GM12878 (cell line): ENCODE measurements around the gene CCDC106. TPM values are rescaled to one million over a fixed set of nuclear protein-coding genes. Genes with fewer than 3 reads are reported as not detected.

Experiments used
- ATAC-seq: fragments of 200-7000 bp; cut with Tn5 transposase; 3 replicates; pipeline ENCODE4 v1.9.1; 2020; ENCODE audit warnings: mild to moderate bottlenecking, moderate library complexity
- BruUV-seq: library from RNA; stranded (reverse); fragments of 400-500 nt; replicated peaks from 2 replicates; lab custom pipeline; 2021; lab: Mats Ljungman, UMichigan
- CTCF ChIA-PET: fragments of 300-600 bp; sonication (Branson Sonifier 250); formaldehyde crosslinking; extraction: SDS; loops from one replicate; lab custom pipeline; 2021; ENCODE audit warnings: inconsistent platforms; lab: Yijun Ruan, JAX
- POLR2A ChIA-PET: fragments of 350-600 bp; formaldehyde crosslinking; extraction: SDS; loops from one replicate; lab custom pipeline; 2021; ENCODE audit warnings: inconsistent platforms; lab: Charles Lee
- RAD21 ChIA-PET: fragments of 300-600 bp; sonication (Branson Sonifier 250); formaldehyde crosslinking; loops from one replicate; lab custom pipeline; 2023; ENCODE audit warnings: antibody characterized with exemption; ENCODE audit not compliant: unreplicated experiment; lab: Charles Lee
- SMC1A ChIA-PET: fragments of 300-600 bp; sonication (Branson Sonifier 250); formaldehyde crosslinking; loops from one replicate; lab custom pipeline; 2023; ENCODE audit not compliant: unreplicated experiment, uncharacterized antibody; lab: Charles Lee
- DNase-seq: peaks from one replicate; pipeline ENCODE4 v3.0.0-alpha.2; 2011; ENCODE audit warnings: low read depth, low spot score
- FAIRE-seq: peaks from 3 replicates; lab custom pipeline; 2011; peaks lifted over from hg19 to GRCh38; lab: Jason Lieb, UNC
- H2AFZ ChIP-seq: 2 replicates; pipeline ENCODE4 v1.6.0; 2011; ENCODE audit warnings: low read depth, low read length, control low read depth; ENCODE audit not compliant: control insufficient read depth
- H3K27ac ChIP-seq: 2 replicates; pipeline ENCODE4 v1.5.1; 2011; ENCODE audit warnings: control low read depth; ENCODE audit not compliant: control insufficient read depth, insufficient read depth
- H3K27me3 ChIP-seq, 2 experiments: replicated peaks in 1 of 2; 2 replicates each; pipeline versions ENCODE4 v1.6.0 to v1.6.1; 2011; ENCODE audit warnings: low read length in 1 of 2; ENCODE audit not compliant: control insufficient read depth in 2 of 2, insufficient read depth in 2 of 2
- H3K36me3 ChIP-seq, 2 experiments: 2 replicates each; pipeline ENCODE4 v1.5.1; 2011; ENCODE audit warnings: low read length in 1 of 2; ENCODE audit not compliant: control insufficient read depth in 2 of 2, insufficient read depth in 2 of 2
- H3K4me1 ChIP-seq: 2 replicates; pipeline ENCODE4 v1.6.1; 2011; ENCODE audit warnings: mild to moderate bottlenecking, low read length, moderate library complexity, mixed read lengths; ENCODE audit not compliant: control insufficient read depth, insufficient read depth
- H3K4me2 ChIP-seq: 2 replicates; pipeline ENCODE4 v1.6.0; 2011; ENCODE audit warnings: control low read depth; ENCODE audit not compliant: control insufficient read depth, insufficient read depth
- H3K4me3 ChIP-seq: fragments of 200-600 bp; sonication (generic); 2 replicates; pipeline ENCODE4 v1.5.1; 2016
- H3K79me2 ChIP-seq: 2 replicates; pipeline ENCODE4 v1.6.0; 2011; ENCODE audit warnings: low read length; ENCODE audit not compliant: control insufficient read depth, insufficient read depth
- H3K9ac ChIP-seq: 2 replicates; pipeline ENCODE4 v1.8.0; 2011; ENCODE audit warnings: low read length, control low read depth, mixed read lengths; ENCODE audit not compliant: control insufficient read depth, insufficient read depth
- H3K9me3 ChIP-seq: replicated peaks from 3 replicates; pipeline ENCODE4 v1.5.1; 2011; ENCODE audit warnings: mild to moderate bottlenecking, low read length; ENCODE audit not compliant: control insufficient read depth, insufficient read depth
- H4K20me1 ChIP-seq: 2 replicates; pipeline ENCODE4 v1.6.0; 2011; ENCODE audit not compliant: control insufficient read depth, insufficient read depth
- TARDBP ChIP-seq: IDR thresholded peaks from 2 replicates; pipeline ENCODE4 v1.6.1; 2016; ENCODE audit warnings: borderline replicate concordance
- TBL1XR1 ChIP-seq: IDR thresholded peaks from 2 replicates; pipeline ENCODE4 v1.6.1; 2012; ENCODE audit warnings: low read depth, low read length, improper control_type of control experiment
- ZNF207 ChIP-seq: fragments of 450-650 bp; IDR thresholded peaks from 2 replicates; pipeline ENCODE4 v1.6.1; 2014; ENCODE audit warnings: antibody characterized with exemption, mild to moderate bottlenecking, borderline replicate concordance
- ZNF24 ChIP-seq: fragments of 450-650 bp; IDR thresholded peaks from 2 replicates; pipeline ENCODE4 v1.6.1; 2017; ENCODE audit warnings: antibody characterized with exemption, mild to moderate bottlenecking
- WGBS: methylation state at CpG from one replicate; pipeline ENCODE4 v1.1.6; 2016; ENCODE audit warnings: low lambda C conversion rate; ENCODE audit not compliant: insufficient replicate concordance, insufficient coverage; ENCODE audit errors: missing lambda C conversion rate; 5-methylcytosine and 5-hydroxymethylcytosine counted together
- in situ Hi-C: fragments of 300-500 bp; cut with MboI; formaldehyde crosslinking; loops from 9 replicates; pipeline ENCODE4 v1.14.3; 2018; ENCODE audit warnings: mixed read lengths
- intact Hi-C: fragments of 100-400 bp; cut with micrococcal nuclease; formaldehyde crosslinking; loops from one replicate; pipeline ENCODE4 v1.14.2; 2022; ENCODE audit not compliant: unreplicated experiment
- polyA plus RNA-seq, 11 experiments: library from polyadenylated mRNA; depleted of rRNA in 4 of 11; unstranded in 6 of 11; stranded (reverse) in 5 of 11; fragments of >200 nt; fragmentation: Nextera tagmentation in 4 of 11; fragmentation: Illumina TruSeq in 1 of 11; extraction: Ambion mirVana in 4 of 11; extraction: Trizol in 1 of 11; gene quantifications; 1 replicate in 1 of 11; 2 replicates in 10 of 11; pipeline versions ENCODE4 v1.2.1 to v1.2.3, GENCODE V29; 2011 to 2016; ENCODE audit warnings: inconsistent platforms in 2 of 11, missing spikeins in 2 of 11, low read depth in 1 of 11
- total RNA-seq, 4 experiments: library from RNA; depleted of rRNA in 3 of 4; stranded (reverse); fragments of >200 nt in 3 of 4; fragmentation: Illumina TruSeq in 1 of 4; extraction: Trizol in 1 of 4; gene quantifications; 2 replicates each; pipeline versions ENCODE4 v1.2.1 to v1.2.3, GENCODE V29; 2013 to 2021
- TF ChIP-seq, protein P1 (sequence below): fragments of 450-650 bp; IDR thresholded peaks from 2 replicates; pipeline ENCODE4 v1.6.1; 2016; ENCODE audit warnings: mild to moderate bottlenecking

CCDC106 gene
- total and polyA plus RNA-seq, 10 of the 15 experiments (the other 5 are each of a cell fraction or from before 2014, with no cell fraction given): 0.04 to 35.9 (median 19.8) TPM

DNA sequence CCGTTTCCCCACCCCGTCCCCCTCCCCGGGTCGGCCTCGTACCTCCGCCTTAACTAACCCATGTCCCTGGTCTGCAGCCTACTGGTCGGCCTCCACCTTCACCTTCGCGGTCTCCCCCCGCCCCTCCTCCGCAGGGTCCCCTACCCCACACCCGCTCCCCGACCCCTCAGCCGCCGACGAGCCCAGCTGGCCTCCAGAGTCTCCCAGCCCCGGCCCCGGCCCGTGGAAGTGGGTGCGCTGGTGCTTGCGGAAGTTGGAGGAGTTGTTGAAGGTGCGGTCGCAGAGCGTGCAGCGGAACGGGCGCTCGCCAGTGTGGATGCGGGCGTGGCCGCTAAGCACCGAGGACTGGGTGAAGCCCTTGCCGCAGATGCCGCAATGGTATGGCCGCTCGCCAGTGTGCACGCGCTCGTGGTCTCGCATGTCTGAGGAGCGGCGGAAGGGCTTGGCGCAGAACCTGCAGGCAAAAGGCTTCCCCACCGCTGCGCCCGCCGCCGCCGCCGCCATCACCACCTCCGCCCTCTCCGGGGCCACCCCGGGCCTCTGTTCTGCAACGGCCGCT, 26.3 kb upstream of the CCDC106 start:
- H3K27me3 ChIP-seq: no peaks in the 10 kb centered on the region
- DNase-seq (no peak), ATAC-seq (no peak), FAIRE-seq (no peak)
- 97% methylated on average over 18 of the region's 55 CpGs for WGBS
- H2AFZ ChIP-seq: no peak overlapping the region
- H4K20me1 ChIP-seq: no peaks in the 10 kb centered on the region
- H3K36me3 ChIP-seq: peaks cover 0 to 3% of the 10 kb centered on the region in 2 experiments; a peak in 2 of 4 replicates
- intact Hi-C loops: no loop called here
- ChIA-PET RAD21 (no interaction called here), POLR2A (no interaction called here), SMC1A (no interaction called here), CTCF (interaction anchor here (7.9 kb wide), 1 partner anchor 16 kb away, joined by 76 read pairs; the partner anchor contains the start of gene ZNF865)
- no TSS peak for BruUV-seq
- no peak overlapping the region for H3K4me2 ChIP-seq
- H3K9me3 ChIP-seq: no peaks in the 10 kb centered on the region; the same call in 1 of the 3 replicates
- no peaks in the 10 kb centered on the region for H3K79me2 ChIP-seq
- no peak overlapping the region for H3K4me3 ChIP-seq
- no peak overlapping the region for H3K9ac ChIP-seq
- in situ Hi-C loops: no loop called here
- H3K27ac ChIP-seq: no peak overlapping the region
- peaks cover 9% of the 10 kb centered on the region; the same call in 1 of the 2 replicates for H3K4me1 ChIP-seq
- TF ChIP-seq ZNF207: no peak

DNA sequence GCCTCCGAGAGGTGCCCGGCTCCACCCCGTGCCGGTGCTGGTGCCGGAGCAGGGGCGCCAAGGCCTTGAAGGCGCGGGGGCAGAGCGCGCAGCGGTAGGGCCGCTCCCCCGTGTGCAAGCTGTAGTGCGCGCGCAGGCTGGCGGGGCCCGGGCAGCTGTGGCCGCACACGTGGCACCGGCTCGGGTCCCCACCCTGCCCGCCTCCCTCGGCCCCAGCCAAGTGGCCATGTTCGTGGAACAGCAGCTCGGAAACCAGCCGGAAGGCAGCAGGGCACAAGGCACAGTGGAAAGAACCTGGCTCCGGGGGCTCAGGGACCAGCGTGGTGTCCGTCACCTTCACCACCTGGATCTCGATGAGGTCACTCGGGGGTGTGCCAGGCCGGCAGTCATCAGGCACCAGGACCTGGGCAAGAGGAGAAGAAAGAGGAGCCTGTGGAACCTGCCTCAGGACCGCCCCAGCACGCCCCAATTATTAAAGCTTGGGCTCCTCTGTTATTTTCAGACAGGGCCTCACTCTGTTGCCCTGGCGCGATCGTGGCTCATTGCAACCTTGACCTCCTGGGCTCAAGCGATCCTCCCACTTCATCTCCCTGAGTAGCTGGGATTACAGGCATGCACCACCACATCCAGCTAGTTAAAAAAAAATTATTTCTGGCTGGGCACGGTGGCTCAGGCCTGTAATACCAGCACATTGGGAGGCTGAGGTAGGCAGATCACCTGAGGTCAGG, 25.6 kb upstream of the CCDC106 start:
- SMC1A ChIA-PET: no interaction called here
- POLR2A ChIA-PET: no interaction called here
- no peak for FAIRE-seq
- RAD21 ChIA-PET: interaction anchor here (1.0 kb wide), 1 partner anchor 17 kb away, joined by 3 read pairs; the partner anchor contains the start of gene ZNF865
- Histone ChIP-seq H3K9ac (no peak overlapping the region), H3K4me3 (no peak overlapping the region), H3K4me2 (no peak overlapping the region), H4K20me1 (no peaks in the 10 kb centered on the region), H3K79me2 (no peaks in the 10 kb centered on the region)
- 97% methylated on average over 30 of the region's 40 CpGs for WGBS
- TF ChIP-seq TBL1XR1 (no peak), TARDBP (no peak), ZNF24 (no peak)
- TF ChIP-seq, protein P1, sequence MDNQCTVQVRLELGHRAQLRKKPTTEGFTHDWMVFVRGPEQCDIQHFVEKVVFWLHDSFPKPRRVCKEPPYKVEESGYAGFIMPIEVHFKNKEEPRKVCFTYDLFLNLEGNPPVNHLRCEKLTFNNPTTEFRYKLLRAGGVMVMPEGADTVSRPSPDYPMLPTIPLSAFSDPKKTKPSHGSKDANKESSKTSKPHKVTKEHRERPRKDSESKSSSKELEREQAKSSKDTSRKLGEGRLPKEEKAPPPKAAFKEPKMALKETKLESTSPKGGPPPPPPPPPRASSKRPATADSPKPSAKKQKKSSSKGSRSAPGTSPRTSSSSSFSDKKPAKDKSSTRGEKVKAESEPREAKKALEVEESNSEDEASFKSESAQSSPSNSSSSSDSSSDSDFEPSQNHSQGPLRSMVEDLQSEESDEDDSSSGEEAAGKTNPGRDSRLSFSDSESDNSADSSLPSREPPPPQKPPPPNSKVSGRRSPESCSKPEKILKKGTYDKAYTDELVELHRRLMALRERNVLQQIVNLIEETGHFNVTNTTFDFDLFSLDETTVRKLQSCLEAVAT: no peak
- TF ChIP-seq, all 136 proteins: peak for 0
- Histone ChIP-seq H3K9me3 (no peaks in the 10 kb centered on the region; the same call in 2 of the 3 replicates), H2AFZ (no peak overlapping the region), H3K27me3 (no peaks in the 10 kb centered on the region), H3K4me1 (peaks cover 9% of the 10 kb centered on the region; the same call in 1 of the 2 replicates), H3K27ac (no peak overlapping the region), H3K36me3 (peaks cover 0 to 2% of the 10 kb centered on the region in 2 experiments; a peak in 2 of 4 replicates)
- no TSS peak for BruUV-seq
- in situ Hi-C loops: no loop called here
- no peak for ATAC-seq
- CTCF ChIA-PET: interaction anchor here (7.9 kb wide), 1 partner anchor 17 kb away, joined by 76 read pairs; the partner anchor contains the start of gene ZNF865
- intact Hi-C loops: no loop called here
- no peak for DNase-seq
